GM12878 (cell line): ENCODE measurements around the gene MRPL44. TPM values are rescaled to one million over a fixed set of nuclear protein-coding genes. Genes with fewer than 3 reads are reported as not detected.

Experiments used
- CEBPB ChIP-seq, 2 experiments: fragments of 150-350 bp in 1 of 2; IDR thresholded peaks; 2 replicates each; pipeline ENCODE4 v1.6.1; 2012 to 2014; ENCODE audit warnings: low read depth in 2 of 2, low read length in 2 of 2, borderline replicate concordance in 1 of 2, inconsistent platforms in 1 of 2
- E4F1 ChIP-seq: fragments of 450-650 bp; IDR thresholded peaks from 2 replicates; pipeline ENCODE4 v1.6.1; 2018; ENCODE audit warnings: borderline replicate concordance, mild to moderate bottlenecking; ENCODE audit not compliant: partially characterized antibody
- EZH2 ChIP-seq: IDR thresholded peaks from 2 replicates; pipeline ENCODE4 v1.6.1; 2012; ENCODE audit warnings: low read depth, mild to moderate bottlenecking, control low read depth, inconsistent platforms, low read length, borderline replicate concordance; ENCODE audit not compliant: control insufficient read depth
- FOXK2 ChIP-seq: fragments of 450-650 bp; IDR thresholded peaks from 2 replicates; pipeline ENCODE4 v1.6.1; 2017; ENCODE audit warnings: mild to moderate bottlenecking, moderate library complexity
- JUNB ChIP-seq: IDR thresholded peaks from 2 replicates; pipeline ENCODE4 v1.6.1; 2016; ENCODE audit warnings: antibody characterized with exemption, mild to moderate bottlenecking
- MLLT1 ChIP-seq: fragments of 450-650 bp; IDR thresholded peaks from 2 replicates; pipeline ENCODE4 v1.6.1; 2016; ENCODE audit warnings: mild to moderate bottlenecking
- NBN ChIP-seq: fragments of 450-650 bp; IDR thresholded peaks from 2 replicates; pipeline ENCODE4 v1.6.1; 2016
- NFYB ChIP-seq: IDR thresholded peaks from 2 replicates; pipeline ENCODE4 v1.6.1; 2011; ENCODE audit warnings: low read depth, mild to moderate bottlenecking, low read length, improper control_type of control experiment, moderate library complexity; ENCODE audit not compliant: insufficient read depth
- PAX8 ChIP-seq: fragments of 450-650 bp; IDR thresholded peaks from 2 replicates; pipeline ENCODE4 v1.6.1; 2017; ENCODE audit warnings: mild to moderate bottlenecking, moderate library complexity
- REST ChIP-seq: IDR thresholded peaks from 2 replicates; pipeline ENCODE4 v1.6.1; 2012; ENCODE audit warnings: mild to moderate bottlenecking, low read depth, low read length
- SIN3A ChIP-seq: IDR thresholded peaks from 2 replicates; pipeline ENCODE4 v1.6.1; 2012; ENCODE audit warnings: low read depth, low read length, improper control_type of control experiment
- YY1 ChIP-seq: IDR thresholded peaks from 2 replicates; pipeline ENCODE4 v1.6.1; 2011; ENCODE audit warnings: low read depth, mild to moderate bottlenecking, low read length
- ZBED1 ChIP-seq: IDR thresholded peaks from 2 replicates; pipeline ENCODE4 v1.6.1; 2016; ENCODE audit warnings: borderline replicate concordance
- ZBTB40 ChIP-seq: fragments of 450-650 bp; IDR thresholded peaks from 2 replicates; pipeline ENCODE4 v1.6.1; 2016; ENCODE audit warnings: mild to moderate bottlenecking, moderate library complexity, borderline replicate concordance
- polyA plus RNA-seq, 11 experiments: library from polyadenylated mRNA; depleted of rRNA in 4 of 11; unstranded in 6 of 11; stranded (reverse) in 5 of 11; fragments of >200 nt; fragmentation: Nextera tagmentation in 4 of 11; fragmentation: Illumina TruSeq in 1 of 11; extraction: Ambion mirVana in 4 of 11; extraction: Trizol in 1 of 11; gene quantifications; 1 replicate in 1 of 11; 2 replicates in 10 of 11; pipeline versions ENCODE4 v1.2.1 to v1.2.3, GENCODE V29; 2011 to 2016; ENCODE audit warnings: inconsistent platforms in 2 of 11, missing spikeins in 2 of 11, low read depth in 1 of 11
- total RNA-seq, 4 experiments: library from RNA; depleted of rRNA in 3 of 4; stranded (reverse); fragments of >200 nt in 3 of 4; fragmentation: Illumina TruSeq in 1 of 4; extraction: Trizol in 1 of 4; gene quantifications; 2 replicates each; pipeline versions ENCODE4 v1.2.1 to v1.2.3, GENCODE V29; 2013 to 2021

Gene MRPL44
- total and polyA plus RNA-seq, 10 of the 15 experiments (the other 5 are each of a cell fraction or from before 2014, with no cell fraction given): 18.3 to 44.3 (median 37.5) TPM

- TF ChIP-seq MLLT1: peak; percentile 68
- TF ChIP-seq EZH2: no peak
- TF ChIP-seq CEBPB (IDR thresholded peaks at IDR 0.05; ENCODE audit: borderline replicate concordance in 1 of 2, low read depth in 2 of 2, low read length in 2 of 2): no peak
- TF ChIP-seq E4F1: peak; percentile 23
- TF ChIP-seq YY1: 0 out of 2 replicates have a peak, but pooled peaks have one; percentile 21
- TF ChIP-seq REST: no peak
- no peak; the same call in 1 of the 2 replicates for TF ChIP-seq ZBTB40
- peak; percentile 51 for TF ChIP-seq SIN3A
- 0 out of 2 replicates have a peak, but pooled peaks have one; percentile 38 for TF ChIP-seq JUNB
- no peak for TF ChIP-seq PAX8
- TF ChIP-seq ZBED1: peak; percentile 34; the same call in 1 of the 2 replicates
- peak; percentile 75 for TF ChIP-seq FOXK2
- TF ChIP-seq NBN: peak; percentile 89
- no peak for TF ChIP-seq NFYB
These were observed 15.5 kb upstream of the MRPL44 start (continued) for GRCh38 chr2:223941579-223942277.
